ENCODE results near the gene VPS13C.

VPS13C gene

DNA sequence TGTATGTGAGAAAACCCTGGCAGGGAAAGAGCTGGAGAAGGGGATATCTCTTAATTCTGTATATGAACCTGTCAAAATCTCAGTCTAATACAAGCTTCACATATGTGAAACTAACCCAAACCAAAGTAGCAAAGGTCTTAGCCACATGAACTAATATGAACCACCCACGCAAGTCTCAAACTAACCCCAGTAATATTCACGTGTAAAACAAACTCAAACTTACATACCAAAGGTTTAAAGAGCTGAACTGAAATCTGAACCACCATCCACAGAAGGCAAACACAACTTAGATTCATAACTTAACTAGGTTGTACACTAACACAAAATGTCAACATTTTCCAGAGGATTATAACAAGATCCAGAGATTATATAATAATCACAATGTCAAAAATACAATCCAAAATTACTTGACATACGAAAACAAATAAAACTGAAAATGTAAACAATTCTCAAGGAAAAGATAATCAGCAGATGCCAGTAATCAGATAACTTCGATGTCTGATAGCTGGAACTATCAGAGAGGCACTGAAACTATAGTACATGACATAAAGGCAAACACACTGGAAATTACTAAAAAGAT, 64.1 kb downstream of the VPS13C start:
- 87 to 94% methylated on average over 4 of the region's 4 CpGs for WGBS, 2 experiments
- no peaks in the 10 kb centered on the region for H3K36me3 ChIP-seq (ENCODE audit: control insufficient read depth, insufficient read depth, low read length)

DNA sequence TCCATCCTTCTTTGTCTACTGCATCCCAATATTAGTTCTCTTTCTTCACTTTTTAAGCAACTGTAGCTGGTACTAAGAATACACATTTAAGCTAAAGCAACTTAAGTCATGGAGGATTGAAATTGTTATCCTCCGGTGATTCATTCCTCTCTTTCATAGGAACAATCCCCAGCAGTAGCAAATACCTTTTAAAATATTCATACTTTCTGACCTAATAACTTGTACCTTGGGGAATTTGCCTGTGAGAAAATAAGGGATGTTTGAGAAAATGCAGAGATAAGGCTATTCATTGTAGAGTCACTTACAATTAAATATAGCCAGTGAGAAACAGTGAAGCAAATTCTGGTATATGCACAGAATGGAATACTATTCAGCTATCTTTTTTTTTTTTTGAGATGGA, 66.0 kb downstream of the VPS13C start:
- H3K27me3 ChIP-seq (ENCODE audit: control insufficient read depth, insufficient read depth, low read length, poor library complexity, severe bottlenecking) = no peaks in the 10 kb centered on the region
- H3K27ac ChIP-seq (ENCODE audit: insufficient read depth, low read depth, low read length, poor library complexity, severe bottlenecking) = no peak overlapping the region
- no peaks in the 10 kb centered on the region for H3K4me1 ChIP-seq (ENCODE audit: control insufficient read depth, insufficient read depth, low read length)
- no peaks in the 10 kb centered on the region for H3K9me3 ChIP-seq (ENCODE audit: control insufficient read depth, low read length)
- H3K36me3 ChIP-seq (ENCODE audit: control insufficient read depth, insufficient read depth, low read length) = no peaks in the 10 kb centered on the region
- H3K4me3 ChIP-seq (ENCODE audit: insufficient read depth, low read depth, low read length) = no peak overlapping the region
- WGBS, 2 experiments = 100% methylated on average over 1 of the region's 1 CpG

More for the DNA sequence above, 64.1 kb downstream of the VPS13C start:
- Histone ChIP-seq H3K4me3 (ENCODE audit: insufficient read depth, low read depth, low read length) (no peak overlapping the region), H3K27me3 (ENCODE audit: control insufficient read depth, insufficient read depth, low read length, poor library complexity, severe bottlenecking) (no peaks in the 10 kb centered on the region), H3K27ac (ENCODE audit: insufficient read depth, low read depth, low read length, poor library complexity, severe bottlenecking) (no peak overlapping the region), H3K4me1 (ENCODE audit: control insufficient read depth, insufficient read depth, low read length) (no peaks in the 10 kb centered on the region), H3K9me3 (ENCODE audit: control insufficient read depth, low read length) (no peaks in the 10 kb centered on the region)

DNA sequence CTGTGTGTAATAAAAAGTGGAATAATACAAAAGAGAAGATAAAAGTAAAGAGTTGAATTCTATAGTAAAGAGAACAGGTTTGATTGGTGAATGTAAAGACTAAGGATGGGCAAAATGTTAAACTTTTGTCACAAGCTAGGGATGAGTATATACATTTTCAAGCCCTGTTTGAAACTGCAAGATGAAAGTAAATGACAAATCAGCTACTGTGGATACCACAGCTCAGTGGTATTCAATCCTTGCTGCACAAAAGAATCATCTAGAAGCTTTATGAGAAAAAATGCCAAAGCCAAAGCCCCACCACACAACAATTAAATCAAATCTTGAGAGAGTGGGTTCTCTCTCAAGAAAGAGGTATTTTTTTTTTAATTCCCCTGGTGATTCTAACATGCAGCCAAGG, 67.7 kb downstream of the VPS13C start:
- Histone ChIP-seq H3K9me3 (ENCODE audit: control insufficient read depth, low read length) (no peaks in the 10 kb centered on the region), H3K27ac (ENCODE audit: insufficient read depth, low read depth, low read length, poor library complexity, severe bottlenecking) (no peak overlapping the region), H3K27me3 (ENCODE audit: control insufficient read depth, insufficient read depth, low read length, poor library complexity, severe bottlenecking) (no peaks in the 10 kb centered on the region), H3K4me3 (ENCODE audit: insufficient read depth, low read depth, low read length) (no peak overlapping the region), H3K4me1 (ENCODE audit: control insufficient read depth, insufficient read depth, low read length) (no peaks in the 10 kb centered on the region), H3K36me3 (ENCODE audit: control insufficient read depth, insufficient read depth, low read length) (no peaks in the 10 kb centered on the region)

DNA sequence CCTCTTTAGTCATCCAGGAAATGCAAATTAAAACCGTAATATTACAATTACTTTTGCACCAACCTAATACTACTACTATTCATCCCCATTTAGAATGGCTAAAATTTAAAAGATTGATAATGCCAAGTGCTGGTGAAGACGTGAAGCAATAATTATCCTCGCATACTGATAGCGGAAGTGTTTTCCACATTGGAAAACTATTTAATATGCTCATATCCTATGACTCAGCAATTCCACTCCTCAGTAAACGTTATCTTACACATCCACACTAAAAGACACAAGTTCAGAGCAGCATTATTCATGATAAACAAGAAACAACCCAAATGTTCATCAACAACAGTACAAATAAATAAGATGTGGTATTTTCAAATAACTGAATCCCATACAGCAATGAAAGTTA, 70.6 kb downstream of the VPS13C start:
- Histone ChIP-seq H3K36me3 (ENCODE audit: control insufficient read depth, insufficient read depth, low read length) (no peaks in the 10 kb centered on the region), H3K4me1 (ENCODE audit: control insufficient read depth, insufficient read depth, low read length) (no peaks in the 10 kb centered on the region), H3K4me3 (ENCODE audit: insufficient read depth, low read depth, low read length) (no peak overlapping the region), H3K27me3 (ENCODE audit: control insufficient read depth, insufficient read depth, low read length, poor library complexity, severe bottlenecking) (no peaks in the 10 kb centered on the region), H3K9me3 (ENCODE audit: control insufficient read depth, low read length) (no peaks in the 10 kb centered on the region), H3K27ac (ENCODE audit: insufficient read depth, low read depth, low read length, poor library complexity, severe bottlenecking) (no peak overlapping the region)
- 82 to 86% methylated on average over 5 of the region's 5 CpGs for WGBS, 2 experiments

DNA sequence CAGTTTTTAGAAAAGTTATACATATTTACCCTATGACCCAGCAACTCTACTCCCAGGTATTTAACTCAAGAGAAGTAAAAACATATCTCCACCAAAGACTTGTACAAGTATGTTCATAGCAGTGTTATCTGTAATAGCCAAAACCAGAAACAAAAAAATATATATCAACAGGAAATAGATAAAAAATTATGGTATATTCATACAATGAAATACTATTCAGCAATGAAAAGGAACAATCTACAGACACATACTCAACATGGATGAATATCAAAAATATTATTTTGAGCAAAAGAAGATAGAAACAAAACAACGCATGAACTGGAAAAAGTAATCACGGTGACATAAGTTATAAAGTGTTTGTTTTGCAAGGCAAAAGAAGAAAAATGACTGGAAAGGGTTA, 72.4 kb downstream of the VPS13C start:
- Histone ChIP-seq H3K4me3 (ENCODE audit: insufficient read depth, low read depth, low read length) (no peak overlapping the region), H3K4me1 (ENCODE audit: control insufficient read depth, insufficient read depth, low read length) (no peaks in the 10 kb centered on the region), H3K27me3 (ENCODE audit: control insufficient read depth, insufficient read depth, low read length, poor library complexity, severe bottlenecking) (no peaks in the 10 kb centered on the region), H3K36me3 (ENCODE audit: control insufficient read depth, insufficient read depth, low read length) (no peaks in the 10 kb centered on the region), H3K27ac (ENCODE audit: insufficient read depth, low read depth, low read length, poor library complexity, severe bottlenecking) (no peak overlapping the region), H3K9me3 (ENCODE audit: control insufficient read depth, low read length) (no peaks in the 10 kb centered on the region)
- 92 to 96% methylated on average over 2 of the region's 2 CpGs for WGBS, 2 experiments

DNA sequence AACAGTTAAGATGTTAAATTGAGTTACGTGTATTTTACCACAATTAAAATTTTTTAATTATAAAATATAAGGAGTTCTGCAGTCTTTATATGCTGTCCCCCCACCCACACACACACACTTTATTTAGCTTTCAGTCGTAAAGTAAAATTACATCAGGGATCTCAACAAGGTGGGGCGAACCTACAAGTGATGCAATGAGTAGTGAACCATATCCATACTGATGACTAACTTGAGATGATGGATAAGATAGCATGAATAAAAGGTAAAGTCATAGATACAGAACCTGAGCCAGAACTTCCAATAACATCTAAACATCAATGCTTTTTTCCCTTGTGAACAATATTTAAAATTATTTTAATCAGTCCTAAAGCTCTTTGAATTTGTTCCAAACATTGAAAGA, 77.2 kb downstream of the VPS13C start:
- 100% methylated on average over 2 of the region's 3 CpGs; no CpG with 5 or more reads in 1 of the 2 experiments for WGBS, 2 experiments
- no peaks in the 10 kb centered on the region for H3K9me3 ChIP-seq (ENCODE audit: control insufficient read depth, low read length)
- no peaks in the 10 kb centered on the region for H3K27me3 ChIP-seq (ENCODE audit: control insufficient read depth, insufficient read depth, low read length, poor library complexity, severe bottlenecking)
- H3K27ac ChIP-seq (ENCODE audit: insufficient read depth, low read depth, low read length, poor library complexity, severe bottlenecking) = no peak overlapping the region
- no peaks in the 10 kb centered on the region for H3K4me1 ChIP-seq (ENCODE audit: control insufficient read depth, insufficient read depth, low read length)
- no peak overlapping the region for H3K4me3 ChIP-seq (ENCODE audit: insufficient read depth, low read depth, low read length)
- H3K36me3 ChIP-seq (ENCODE audit: control insufficient read depth, insufficient read depth, low read length) = peaks cover 10% of the 10 kb centered on the region

DNA sequence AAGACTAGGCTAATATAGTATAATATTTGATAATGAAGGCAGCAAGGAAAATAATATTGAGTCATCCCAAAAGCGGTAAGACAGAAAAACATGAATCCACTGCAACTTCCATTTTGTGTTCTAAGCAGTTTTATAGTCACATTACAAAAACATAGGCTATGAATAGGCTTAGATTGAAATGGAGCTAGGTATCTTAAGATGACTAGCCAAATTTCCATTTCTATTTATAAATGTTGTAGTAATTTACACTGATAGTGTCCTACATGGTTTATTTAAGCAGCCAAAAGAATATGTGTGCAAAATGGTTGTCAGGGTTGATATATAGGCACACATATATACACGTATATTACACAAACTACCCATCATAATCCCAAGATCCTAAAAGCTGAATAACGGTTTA, 82.0 kb downstream of the VPS13C start:
- H3K36me3 ChIP-seq (ENCODE audit: control insufficient read depth, insufficient read depth, low read length) = peaks cover 10% of the 10 kb centered on the region
- H3K27me3 ChIP-seq (ENCODE audit: control insufficient read depth, insufficient read depth, low read length, poor library complexity, severe bottlenecking) = no peaks in the 10 kb centered on the region
- no peaks in the 10 kb centered on the region for H3K9me3 ChIP-seq (ENCODE audit: control insufficient read depth, low read length)
- no peaks in the 10 kb centered on the region for H3K4me1 ChIP-seq (ENCODE audit: control insufficient read depth, insufficient read depth, low read length)
- H3K27ac ChIP-seq (ENCODE audit: insufficient read depth, low read depth, low read length, poor library complexity, severe bottlenecking) = no peak overlapping the region
- 81 to 90% methylated on average over 2 to 3 of the region's 3 CpGs for WGBS, 2 experiments
- H3K4me3 ChIP-seq (ENCODE audit: insufficient read depth, low read depth, low read length) = no peak overlapping the region

DNA sequence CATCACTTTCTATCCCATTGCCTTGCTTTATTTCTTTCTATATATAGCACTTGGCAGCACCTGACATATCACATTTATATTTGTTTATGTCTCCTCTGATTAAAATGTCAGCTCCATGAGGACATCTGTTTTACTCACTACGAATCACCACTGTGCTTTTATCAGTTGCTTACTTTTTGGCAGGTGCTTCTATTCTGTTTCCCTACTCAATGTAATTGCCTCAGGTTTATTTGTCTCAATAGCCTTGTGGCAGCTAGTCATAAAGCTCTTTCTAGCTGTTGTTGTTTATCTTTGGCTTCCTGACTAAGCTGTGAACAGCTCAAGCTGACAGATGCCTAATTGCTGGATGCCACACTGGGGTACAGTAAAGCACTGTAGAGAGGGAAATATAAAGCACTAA, 85.5 kb downstream of the VPS13C start:
- no peaks in the 10 kb centered on the region for H3K9me3 ChIP-seq (ENCODE audit: control insufficient read depth, low read length)
- no peak overlapping the region for H3K27ac ChIP-seq (ENCODE audit: insufficient read depth, low read depth, low read length, poor library complexity, severe bottlenecking)
- H3K27me3 ChIP-seq (ENCODE audit: control insufficient read depth, insufficient read depth, low read length, poor library complexity, severe bottlenecking) = no peaks in the 10 kb centered on the region
- peaks cover 6% of the 10 kb centered on the region for H3K36me3 ChIP-seq (ENCODE audit: control insufficient read depth, insufficient read depth, low read length)
- no peak overlapping the region for H3K4me3 ChIP-seq (ENCODE audit: insufficient read depth, low read depth, low read length)
- 83 to 94% methylated on average over 1 of the region's 1 CpG for WGBS, 2 experiments
- no peaks in the 10 kb centered on the region for H3K4me1 ChIP-seq (ENCODE audit: control insufficient read depth, insufficient read depth, low read length)

DNA sequence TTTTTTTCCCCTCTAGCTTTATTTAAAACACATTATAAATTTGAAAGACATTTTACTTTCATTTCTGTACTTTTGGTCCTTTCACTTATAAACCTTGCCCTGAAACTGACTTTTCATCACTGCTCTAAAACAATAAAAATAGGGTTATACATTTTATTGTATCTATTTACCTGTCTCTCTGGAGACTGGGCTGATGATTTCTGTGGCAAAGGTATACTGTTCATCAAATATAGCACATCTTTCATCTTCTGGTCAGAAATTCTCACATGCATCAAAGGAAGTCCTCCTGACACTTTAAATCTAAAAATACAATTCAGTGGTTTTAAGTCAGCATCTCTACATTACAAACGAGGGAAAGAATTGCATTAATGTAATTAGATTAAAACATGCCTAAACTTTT, 86.1 kb downstream of the VPS13C start:
- no peak overlapping the region for H3K4me3 ChIP-seq (ENCODE audit: insufficient read depth, low read depth, low read length)
- 60% methylated on average over 1 of the region's 1 CpG; no CpG with 5 or more reads in 1 of the 2 experiments for WGBS, 2 experiments
- no peaks in the 10 kb centered on the region for H3K27me3 ChIP-seq (ENCODE audit: control insufficient read depth, insufficient read depth, low read length, poor library complexity, severe bottlenecking)
- no peak overlapping the region for H3K27ac ChIP-seq (ENCODE audit: insufficient read depth, low read depth, low read length, poor library complexity, severe bottlenecking)
- peaks cover 6% of the 10 kb centered on the region for H3K36me3 ChIP-seq (ENCODE audit: control insufficient read depth, insufficient read depth, low read length)
- H3K9me3 ChIP-seq (ENCODE audit: control insufficient read depth, low read length) = no peaks in the 10 kb centered on the region
- no peaks in the 10 kb centered on the region for H3K4me1 ChIP-seq (ENCODE audit: control insufficient read depth, insufficient read depth, low read length)

DNA sequence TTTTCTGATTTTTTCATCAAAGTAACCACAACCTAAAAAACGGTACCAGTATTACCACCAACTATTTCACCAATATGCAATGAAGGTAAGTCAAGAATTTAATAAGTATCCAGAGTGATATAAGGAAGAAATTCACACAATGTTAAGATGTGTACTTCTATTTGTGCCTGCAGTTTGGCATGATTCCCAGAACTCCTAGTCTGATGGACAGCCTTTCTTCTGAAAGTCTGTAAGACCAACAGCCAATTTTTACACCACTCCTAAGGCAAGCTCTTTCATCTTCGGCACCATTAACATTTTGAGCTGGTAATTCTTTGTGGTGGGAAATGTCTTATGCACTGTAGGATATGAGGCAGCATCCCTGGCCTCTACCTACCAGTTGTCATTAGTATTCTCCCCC, 108.3 kb downstream of the VPS13C start:
- H3K4me3 ChIP-seq (ENCODE audit: insufficient read depth, low read depth, low read length) = no peak overlapping the region
- H3K4me1 ChIP-seq (ENCODE audit: control insufficient read depth, insufficient read depth, low read length) = no peaks in the 10 kb centered on the region
- no peak overlapping the region for H3K27ac ChIP-seq (ENCODE audit: insufficient read depth, low read depth, low read length, poor library complexity, severe bottlenecking)
- 94% methylated on average over 2 of the region's 2 CpGs; no CpG with 5 or more reads in 1 of the 2 experiments for WGBS, 2 experiments
- no peaks in the 10 kb centered on the region for H3K27me3 ChIP-seq (ENCODE audit: control insufficient read depth, insufficient read depth, low read length, poor library complexity, severe bottlenecking)
- no peaks in the 10 kb centered on the region for H3K36me3 ChIP-seq (ENCODE audit: control insufficient read depth, insufficient read depth, low read length)
- H3K9me3 ChIP-seq (ENCODE audit: control insufficient read depth, low read length) = no peaks in the 10 kb centered on the region

DNA sequence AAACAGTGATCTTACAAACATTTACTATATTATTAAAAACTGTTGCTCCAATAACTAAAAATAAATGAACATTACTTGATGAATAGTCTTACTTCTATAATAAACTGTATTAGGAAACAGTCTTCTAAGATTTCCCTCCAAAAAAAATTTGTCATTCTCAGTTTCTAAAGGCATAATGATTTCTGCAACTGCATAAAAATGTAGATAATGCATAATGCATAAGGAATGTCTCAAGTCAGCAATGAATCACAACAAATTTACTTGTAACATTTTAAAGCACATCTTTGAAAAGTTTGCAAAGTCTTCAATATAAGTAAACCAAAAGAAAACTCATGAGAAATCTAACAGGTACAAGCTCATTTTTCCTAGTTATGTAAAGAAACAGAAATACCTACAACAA, 113.5 kb downstream of the VPS13C start:
- H3K4me3 ChIP-seq (ENCODE audit: insufficient read depth, low read depth, low read length) = no peak overlapping the region
- no peaks in the 10 kb centered on the region for H3K9me3 ChIP-seq (ENCODE audit: control insufficient read depth, low read length)
- H3K36me3 ChIP-seq (ENCODE audit: control insufficient read depth, insufficient read depth, low read length) = peaks cover 12% of the 10 kb centered on the region
- no peaks in the 10 kb centered on the region for H3K27me3 ChIP-seq (ENCODE audit: control insufficient read depth, insufficient read depth, low read length, poor library complexity, severe bottlenecking)
- no peaks in the 10 kb centered on the region for H3K4me1 ChIP-seq (ENCODE audit: control insufficient read depth, insufficient read depth, low read length)
- no peak overlapping the region for H3K27ac ChIP-seq (ENCODE audit: insufficient read depth, low read depth, low read length, poor library complexity, severe bottlenecking)
